HG03108 (cell line): Measurements from ENCODE around the gene MNAT1.
"Not testable (repeated sequence)": the region's sequence is repeated elsewhere in the genome, so short reads cannot be mapped to it uniquely, and the experiment has no call there.

Experiments
- ATAC-seq: cut with Tn5 transposase; IDR thresholded peaks from one replicate; pipeline ENCODE4 v1.9.1; 2021; ENCODE audit warnings: moderate library complexity; ENCODE audit not compliant: unreplicated experiment

The MNAT1 gene

DNA sequence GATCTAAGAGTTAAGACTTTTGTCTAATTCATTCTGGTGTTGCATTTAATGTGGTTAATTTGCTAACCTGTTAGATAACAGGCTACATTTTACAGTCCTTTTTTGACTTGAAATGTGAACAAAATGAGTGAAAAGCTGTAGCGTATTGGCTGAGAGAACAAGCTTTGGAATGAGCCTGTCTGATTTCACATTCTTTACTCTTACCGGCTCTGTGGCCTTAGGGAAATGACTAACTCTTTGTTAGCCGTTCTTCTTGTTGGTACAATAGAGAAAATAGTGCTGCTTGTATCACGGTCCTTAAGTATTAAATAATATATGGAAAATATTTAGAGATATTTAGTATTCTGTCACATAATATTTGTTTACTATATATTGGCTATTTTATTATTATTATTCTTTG lies 1.9 kb downstream of the MNAT1 start:
- no peak for ATAC-seq

DNA sequence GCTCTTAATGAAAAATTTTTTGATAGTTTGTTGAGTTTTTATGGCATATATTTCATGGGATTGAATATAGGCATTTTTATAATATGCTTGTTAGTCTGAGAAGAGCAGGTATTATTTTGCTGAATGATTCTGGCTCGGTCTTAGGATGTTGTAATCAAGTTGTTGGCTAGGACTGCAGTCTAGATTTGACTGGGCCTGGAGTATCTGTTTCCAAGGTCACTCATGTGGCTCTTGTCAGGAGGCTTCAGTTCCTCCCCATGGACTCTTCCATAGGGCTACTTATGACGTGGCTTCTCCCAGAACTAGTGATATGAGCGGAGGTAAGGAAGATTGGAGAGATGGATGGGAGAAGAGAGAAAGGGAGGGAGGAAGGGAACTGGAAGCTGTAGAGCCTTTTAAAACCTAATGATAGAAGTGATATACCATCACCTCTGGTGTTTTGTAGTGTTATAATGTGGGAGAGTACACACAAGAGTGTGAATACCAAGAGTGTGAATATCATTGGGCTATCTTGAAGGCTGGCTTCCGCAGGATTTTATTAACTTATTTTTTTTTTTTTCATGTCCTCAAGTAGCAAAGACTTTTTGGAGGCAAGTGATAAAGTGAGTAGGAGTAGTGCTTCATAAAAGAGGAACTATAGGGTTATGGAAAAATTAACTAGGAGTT lies 4.4 kb downstream of the MNAT1 start:
- ATAC-seq = no peak

GRCh38 chr14:60744566-60744965 lies 10.0 kb downstream of the MNAT1 start:
- no peak for ATAC-seq

GRCh38 chr14:60753264-60754119 lies 18.9 kb downstream of the MNAT1 start:
- peak; percentile 95 for ATAC-seq

DNA sequence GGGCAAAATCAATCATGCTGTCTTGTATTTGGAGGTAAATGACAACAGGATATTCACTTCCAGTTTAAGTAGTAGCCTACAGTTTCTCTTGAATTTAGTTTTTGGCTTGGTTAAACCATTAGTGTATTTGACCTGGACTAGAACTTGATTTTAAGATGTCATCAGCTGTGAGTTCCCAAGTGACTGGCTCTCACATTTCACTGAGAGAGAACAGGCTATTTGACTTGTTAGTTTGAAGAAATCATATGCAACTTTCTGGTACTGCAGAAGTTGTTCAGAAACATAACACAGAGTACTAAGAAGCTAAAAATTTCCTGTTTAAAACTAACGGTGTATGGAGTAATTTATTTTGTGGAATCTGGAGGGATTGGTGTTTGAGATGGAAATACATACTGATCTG lies 22.3 kb downstream of the MNAT1 start:
- no peak for ATAC-seq

GRCh38 chr14:60757567-60758002 lies 23.0 kb downstream of the MNAT1 start:
- ATAC-seq = no peak

DNA sequence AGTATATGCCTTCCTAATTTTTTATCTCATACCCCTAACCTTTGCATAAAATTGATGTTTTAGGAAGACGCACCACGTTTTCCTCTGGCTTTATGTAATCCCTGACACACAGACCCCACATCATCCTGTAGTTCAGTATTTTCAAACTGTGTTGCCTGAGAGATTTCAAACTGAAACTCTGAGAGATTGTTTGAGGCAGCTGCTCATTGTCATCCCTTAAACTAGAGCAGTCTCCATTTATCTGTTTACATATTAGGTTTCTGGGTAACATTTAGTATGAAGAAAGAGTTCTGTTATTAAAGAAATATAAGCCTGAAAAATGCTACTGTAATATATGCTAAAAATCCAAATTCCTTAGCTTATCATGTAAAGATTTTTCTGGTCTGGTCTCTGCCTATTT lies 24.3 kb downstream of the MNAT1 start:
- ATAC-seq = no peak

- ATAC-seq = no peak
Observed at GRCh38 chr14:60760209-60760608, 25.6 kb downstream of the MNAT1 start.

GRCh38 chr14:60760644-60761364 lies 26.2 kb downstream of the MNAT1 start:
- no peak for ATAC-seq

DNA sequence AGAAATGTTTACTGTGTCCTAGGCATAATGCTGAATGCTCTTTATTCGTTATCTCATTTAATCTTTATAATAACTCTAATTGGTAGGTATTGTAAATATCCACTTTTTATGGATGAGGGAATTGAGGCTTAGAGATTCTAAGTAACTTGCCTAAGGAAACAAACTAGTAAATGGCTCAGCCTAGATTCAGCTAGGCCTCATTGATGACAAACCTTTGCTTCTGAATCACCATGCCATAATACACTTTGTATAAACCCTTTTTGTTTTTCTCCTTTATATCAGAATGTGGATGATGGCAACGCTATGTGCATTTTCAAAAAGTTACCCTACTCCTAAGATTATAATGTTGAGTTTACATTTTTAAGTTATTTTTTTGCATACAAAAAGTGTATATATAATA lies 34.0 kb downstream of the MNAT1 start:
- no peak for ATAC-seq

GRCh38 chr14:60771117-60771516 lies 36.6 kb downstream of the MNAT1 start:
- ATAC-seq = no peak

DNA sequence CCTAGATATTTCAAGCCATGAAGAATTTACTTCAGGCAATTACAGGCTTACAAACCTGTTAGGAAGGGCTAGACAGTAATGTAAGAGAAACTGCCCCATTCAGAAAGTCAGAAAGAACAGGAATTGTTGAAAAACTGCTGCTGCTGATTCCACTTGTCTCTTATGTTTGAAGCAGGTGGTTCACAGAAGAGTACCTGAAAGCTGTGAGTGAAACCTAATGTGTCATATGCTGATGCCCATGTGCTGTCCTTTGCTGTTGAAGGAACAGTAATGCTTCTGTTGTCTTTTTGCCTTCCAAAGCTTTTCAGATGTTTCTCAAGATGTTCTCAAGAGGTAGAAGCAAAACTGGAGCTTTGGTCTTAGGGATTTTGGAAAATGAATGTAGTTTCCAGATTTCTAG lies 39.0 kb downstream of the MNAT1 start:
- ATAC-seq = no peak

DNA sequence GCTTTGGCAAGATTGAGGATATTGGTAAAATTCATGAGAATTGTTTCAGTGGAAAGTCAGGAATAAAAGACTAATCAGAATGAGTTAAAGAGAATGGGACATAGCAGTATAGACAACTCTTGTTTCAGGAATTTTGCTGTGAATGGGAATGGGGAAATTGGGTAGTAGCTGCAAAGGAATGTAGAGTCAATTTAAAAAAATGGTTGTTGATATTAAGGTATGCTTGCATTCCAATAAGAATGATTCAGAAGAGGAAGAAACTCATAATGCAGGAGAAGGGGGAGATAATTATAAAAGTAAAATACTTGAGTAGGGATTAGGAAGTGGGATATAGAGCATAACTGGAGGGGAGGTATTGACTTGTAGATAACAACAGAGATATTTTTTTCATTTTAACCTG lies 40.7 kb downstream of the MNAT1 start:
- no peak for ATAC-seq

- ATAC-seq = no peak
Observed at GRCh38 chr14:60777856-60778578, 43.5 kb downstream of the MNAT1 start.

DNA sequence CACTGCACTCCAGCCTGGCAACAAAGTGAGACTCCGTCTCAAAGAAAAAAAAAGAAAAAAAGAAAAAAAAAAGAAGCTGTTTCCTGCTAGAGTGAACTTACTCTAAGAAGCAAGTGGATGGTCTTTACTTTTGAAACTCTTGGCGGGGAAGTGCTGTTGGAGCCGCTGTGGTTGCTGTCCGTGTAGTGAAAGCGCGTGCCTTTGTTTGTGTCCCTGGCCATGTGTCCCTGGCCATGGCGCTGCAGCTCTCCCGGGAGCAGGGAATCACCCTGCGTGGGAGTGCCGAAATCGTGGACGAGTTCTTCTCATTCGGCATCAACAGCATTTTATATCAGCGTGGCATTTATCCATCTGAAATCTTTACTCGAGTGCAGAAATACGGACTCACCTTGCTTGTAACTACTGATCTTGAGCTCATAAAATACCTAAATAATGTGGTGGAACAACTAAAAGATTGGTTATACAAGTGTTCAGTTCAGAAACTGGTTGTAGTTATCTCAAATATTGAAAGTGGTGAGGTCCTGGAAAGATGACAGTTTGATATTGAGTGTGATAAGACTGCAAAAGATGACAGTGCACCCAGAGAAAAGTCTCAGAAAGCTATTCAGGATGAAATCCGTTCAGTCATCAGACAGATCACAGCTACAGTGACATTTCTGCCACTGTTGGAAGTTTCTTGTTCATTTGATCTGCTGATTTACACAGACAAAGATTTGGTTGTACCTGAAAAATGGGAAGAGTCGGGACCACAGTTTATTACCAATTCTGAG lies 45.4 kb downstream of the MNAT1 start:
- not testable (repeated sequence) for ATAC-seq

- ATAC-seq = not testable (repeated sequence)
Observed at GRCh38 chr14:60780558-60780957, 46.0 kb downstream of the MNAT1 start.

DNA sequence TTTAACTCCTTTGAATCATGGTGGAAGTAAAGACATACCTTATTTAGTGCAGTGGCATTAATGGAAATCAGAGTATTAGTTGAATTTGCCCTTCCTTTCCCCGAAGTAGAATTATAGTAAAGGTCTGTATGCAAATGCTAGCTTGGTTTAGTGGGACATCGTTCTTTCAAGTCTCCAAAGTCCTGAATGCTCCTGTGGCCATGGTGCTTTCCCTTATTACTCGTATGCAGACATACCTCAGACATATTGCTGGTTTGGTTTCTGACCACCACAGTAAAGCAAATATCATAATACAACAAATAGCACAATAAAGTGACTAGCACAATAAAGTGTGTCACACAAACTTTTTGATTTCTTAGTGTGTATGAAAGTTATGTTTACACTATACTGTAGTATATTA lies 52.3 kb downstream of the MNAT1 start:
- ATAC-seq = no peak

DNA sequence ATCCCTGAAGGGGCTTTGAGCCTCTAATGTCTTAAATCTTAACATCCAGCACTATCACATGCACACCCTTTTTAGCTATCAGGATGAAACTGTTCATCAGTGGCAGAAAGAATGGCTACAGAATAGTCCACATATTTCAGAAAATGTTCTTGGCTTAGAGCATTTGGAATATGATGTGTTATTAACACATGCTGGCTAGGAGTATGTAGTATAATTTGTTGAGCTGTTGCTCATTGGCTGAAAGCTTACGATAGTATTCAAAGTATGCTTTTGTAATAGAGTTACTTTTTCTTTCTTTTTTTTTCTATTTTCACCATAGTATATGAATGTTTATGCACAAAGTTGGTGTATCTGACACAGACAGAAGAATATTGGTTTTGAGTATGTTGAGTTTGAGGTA lies 55.1 kb downstream of the MNAT1 start:
- ATAC-seq = no peak

DNA sequence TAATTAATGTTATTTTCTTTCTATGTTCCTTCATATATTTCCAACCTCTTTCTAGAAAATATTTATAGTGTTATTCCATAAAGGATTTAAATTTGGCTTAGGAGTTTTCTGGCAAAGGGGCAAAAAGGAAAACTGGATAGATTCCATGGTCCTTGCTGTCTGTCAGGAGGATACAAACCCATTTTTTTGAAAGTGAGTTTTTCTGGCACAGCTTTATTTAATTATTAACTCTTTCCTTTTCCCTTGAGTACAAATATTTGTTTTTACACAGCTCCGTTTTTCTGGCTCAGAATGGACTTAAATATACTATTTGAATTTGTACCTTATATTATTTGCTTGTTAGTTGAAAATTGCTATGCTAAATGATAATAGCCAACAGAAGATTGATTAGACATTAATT lies 56.3 kb downstream of the MNAT1 start:
- no peak for ATAC-seq

DNA sequence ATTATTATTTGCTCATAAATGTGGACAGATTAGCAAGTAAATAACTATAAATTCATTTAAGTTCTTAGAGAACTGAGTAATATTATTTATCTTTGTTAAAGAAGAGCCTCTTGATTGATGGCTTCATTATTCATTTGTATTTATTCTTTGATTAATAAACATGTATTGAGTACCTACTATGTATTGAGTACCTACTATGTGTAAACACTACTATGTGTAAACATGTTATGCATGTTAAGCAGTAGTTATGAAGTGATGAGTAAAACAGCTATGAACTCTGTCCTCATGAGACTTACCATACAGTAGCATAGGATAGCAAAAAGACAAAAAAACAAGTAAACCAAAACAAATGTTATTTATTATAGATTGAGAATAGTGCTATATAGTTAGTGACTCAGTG lies 61.9 kb downstream of the MNAT1 start:
- no peak for ATAC-seq
